ENCODE results near the gene IQGAP1.
A peak's percentile ranks its signal among the peaks of the same experiment; 100 is the strongest.
"Not testable (repeated sequence)": the region's sequence is repeated elsewhere in the genome, so short reads cannot be mapped to it uniquely, and the experiment has no call there.

Gene IQGAP1

GRCh38 chr15:90483637-90484036, 95.6 kb downstream of the IQGAP1 start:
- no peak for DNase-seq (ENCODE audit: low read depth in 2 of 2)

DNA sequence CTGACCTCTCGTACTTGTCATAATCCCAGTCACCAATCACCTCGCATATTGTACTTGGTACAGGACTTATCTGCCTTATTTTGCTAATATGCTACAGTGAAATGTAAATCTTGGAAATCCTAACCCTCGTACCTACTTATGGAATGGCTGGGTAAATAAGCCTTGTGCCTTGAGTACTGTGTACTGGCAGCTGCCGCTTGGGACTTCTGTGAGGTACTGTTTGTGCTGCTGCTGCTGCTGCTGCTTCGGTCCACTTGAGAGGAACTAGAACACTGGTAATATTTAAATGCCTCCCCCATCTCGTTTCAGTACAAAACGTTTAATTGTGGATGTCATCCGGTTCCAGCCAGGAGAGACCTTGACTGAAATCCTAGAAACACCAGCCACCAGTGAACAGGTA, 99.1 kb downstream of the IQGAP1 start:
- no peak for DNase-seq (ENCODE audit: low read depth in 2 of 2)

DNA sequence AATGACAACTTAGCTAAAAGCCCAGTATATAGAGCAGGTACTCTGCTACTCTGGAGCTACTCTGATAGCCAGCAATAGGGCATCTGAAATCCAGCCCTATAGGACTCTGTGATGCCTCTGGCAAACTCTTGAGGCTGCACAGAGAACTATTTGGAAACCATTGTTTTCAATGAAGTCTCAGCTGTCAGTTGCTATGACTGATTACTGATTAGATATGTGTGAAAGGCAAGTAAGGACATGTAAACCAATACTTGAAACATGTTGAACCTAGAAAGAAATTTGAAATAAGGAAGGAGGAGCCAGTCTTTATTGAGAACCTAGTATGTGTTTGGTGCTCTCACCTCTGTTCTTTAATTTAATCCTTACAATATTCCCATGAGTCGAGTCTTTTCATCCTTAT, 101.5 kb downstream of the IQGAP1 start:
- no peak for DNase-seq (ENCODE audit: low read depth in 2 of 2)

DNA sequence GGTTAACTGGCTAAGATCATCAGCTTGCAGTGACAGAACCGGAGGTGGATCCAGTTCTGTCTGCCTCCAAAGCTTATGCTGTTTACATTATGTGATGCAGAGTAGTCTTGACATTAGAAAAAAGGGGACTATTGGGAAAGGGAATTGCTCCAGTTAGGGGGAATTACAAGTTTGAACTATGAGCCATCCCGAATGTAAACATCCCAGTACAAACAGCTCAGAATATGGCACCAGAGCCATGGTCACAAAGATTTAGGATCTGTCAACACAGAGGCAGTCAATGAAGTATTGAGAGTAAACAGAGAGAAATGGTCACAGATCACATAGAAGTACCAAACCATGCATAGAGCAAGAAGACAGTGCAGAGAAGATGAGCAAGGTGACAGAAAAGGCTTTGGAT, 101.9 kb downstream of the IQGAP1 start:
- DNase-seq (ENCODE audit: low read depth in 2 of 2), result no peak

DNA sequence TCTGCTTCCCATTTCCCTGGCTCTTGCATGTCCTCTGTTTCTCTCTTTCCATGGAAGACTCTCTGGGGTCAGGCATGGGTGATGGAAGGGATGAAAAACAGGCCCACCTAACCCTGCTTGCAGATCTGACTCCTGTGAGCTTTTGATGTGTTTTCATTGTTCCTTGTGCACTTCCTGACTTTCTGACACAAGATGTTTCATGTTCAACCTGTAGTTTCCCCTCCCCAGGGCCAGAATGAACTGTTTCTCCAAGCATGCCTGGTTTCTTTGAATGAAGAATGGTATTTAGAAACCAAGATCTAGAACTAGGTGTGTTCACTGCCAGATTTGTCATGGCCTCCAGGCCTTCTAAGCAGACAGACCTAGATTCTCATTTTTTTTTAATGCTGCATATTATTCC, 105.6 kb downstream of the IQGAP1 start:
- DNase-seq (ENCODE audit: low read depth in 2 of 2), result no peak

GRCh38 chr15:90495067-90495466, 107.0 kb downstream of the IQGAP1 start:
- DNase-seq (ENCODE audit: low read depth in 2 of 2), result no peak

GRCh38 chr15:90496791-90497190, 108.7 kb downstream of the IQGAP1 start:
- no peak for DNase-seq (ENCODE audit: low read depth in 2 of 2)

- DNase-seq (ENCODE audit: low read depth in 2 of 2), result no peak
Measured at GRCh38 chr15:90497376-90497775, 109.3 kb downstream of the IQGAP1 start.

DNA sequence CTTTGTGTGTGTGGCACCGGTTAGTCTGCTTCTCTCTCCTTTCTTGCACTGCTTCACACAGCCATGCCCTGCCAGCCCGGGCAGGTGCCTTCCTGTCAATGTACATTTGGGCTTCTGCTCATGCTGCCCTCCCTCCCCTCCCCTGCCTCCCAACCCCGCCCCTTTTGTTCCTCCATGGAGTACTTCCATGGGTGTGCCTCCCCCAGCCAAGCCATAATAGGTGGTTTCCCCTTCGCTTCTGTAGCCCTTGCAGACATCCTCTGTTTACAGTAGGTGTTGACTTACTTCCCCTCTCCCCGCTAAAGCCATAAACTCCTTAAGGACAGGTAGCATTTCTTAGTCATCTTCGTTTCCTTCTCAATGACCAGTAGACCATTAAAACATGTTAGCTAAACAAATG, 109.9 kb downstream of the IQGAP1 start:
- DNase-seq (ENCODE audit: low read depth in 2 of 2), result no peak

GRCh38 chr15:90500171-90500570, 112.1 kb downstream of the IQGAP1 start:
- no peak for DNase-seq (ENCODE audit: low read depth in 2 of 2)

DNA sequence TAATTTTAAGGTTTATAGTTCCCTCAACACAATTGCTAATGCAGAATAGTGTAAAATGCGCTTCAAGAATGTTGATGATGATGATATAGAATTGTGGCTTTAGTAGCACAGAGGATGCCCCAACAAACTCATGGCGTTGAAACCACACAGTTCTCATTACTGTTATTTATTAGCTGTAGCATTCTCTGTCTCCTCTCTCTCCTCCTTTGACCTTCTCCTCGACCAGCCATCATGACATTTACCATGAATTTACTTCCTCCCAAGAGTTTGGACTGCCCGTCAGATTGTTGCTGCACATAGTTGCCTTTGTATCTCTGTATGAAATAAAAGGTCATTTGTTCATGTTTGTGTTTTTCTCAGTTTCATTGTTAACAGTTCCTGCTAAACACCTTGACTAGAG, 113.9 kb downstream of the IQGAP1 start:
- no peak for DNase-seq (ENCODE audit: low read depth in 2 of 2)

- not testable (repeated sequence) for DNase-seq (ENCODE audit: low read depth in 2 of 2)
Measured at GRCh38 chr15:90510781-90511180, 122.7 kb downstream of the IQGAP1 start.

DNA sequence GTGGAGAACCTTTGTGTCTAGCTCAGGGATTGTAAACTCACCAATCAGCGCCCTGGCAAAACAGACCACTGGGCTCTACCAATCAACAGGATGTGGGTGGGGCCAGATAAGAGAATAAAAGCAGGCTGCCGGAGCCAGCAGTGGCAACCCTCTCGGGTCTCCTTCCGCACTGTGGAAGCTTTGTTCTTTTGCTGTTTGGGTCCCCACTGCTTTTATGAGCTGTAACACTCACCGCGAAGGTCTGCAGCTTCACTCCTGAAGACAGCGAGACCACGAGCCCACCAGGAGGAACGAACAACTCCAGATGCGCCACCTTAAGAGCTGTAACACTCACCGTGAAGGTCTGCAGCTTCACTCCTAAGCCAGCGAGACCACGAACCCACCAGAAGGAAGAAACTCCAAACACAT, 123.2 kb downstream of the IQGAP1 start:
- DNase-seq (ENCODE audit: low read depth in 2 of 2), result not testable (repeated sequence)

DNA sequence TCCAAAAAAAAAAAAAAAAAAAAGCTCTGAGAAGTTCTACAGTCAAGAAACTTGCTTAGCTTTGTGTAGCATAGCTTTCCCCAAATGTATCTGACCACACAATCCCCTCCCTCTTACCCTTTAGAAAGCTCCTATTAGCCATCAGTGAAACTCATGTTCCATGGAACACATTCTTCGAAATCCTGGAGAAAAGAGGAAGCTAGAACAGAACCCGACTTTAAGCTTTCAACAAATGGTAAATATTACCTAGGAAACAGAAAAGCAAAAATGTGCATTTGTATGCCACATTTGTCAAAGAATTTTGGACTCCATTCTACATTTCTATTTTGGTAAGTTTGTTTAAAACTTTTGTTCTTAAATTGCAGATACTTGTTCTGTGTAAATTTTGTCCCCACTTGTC, 124.2 kb downstream of the IQGAP1 start:
- DNase-seq (ENCODE audit: low read depth in 2 of 2), result no peak

- DNase-seq (ENCODE audit: low read depth in 2 of 2), result no peak
Measured at GRCh38 chr15:90512981-90513380, 124.9 kb downstream of the IQGAP1 start.

DNA sequence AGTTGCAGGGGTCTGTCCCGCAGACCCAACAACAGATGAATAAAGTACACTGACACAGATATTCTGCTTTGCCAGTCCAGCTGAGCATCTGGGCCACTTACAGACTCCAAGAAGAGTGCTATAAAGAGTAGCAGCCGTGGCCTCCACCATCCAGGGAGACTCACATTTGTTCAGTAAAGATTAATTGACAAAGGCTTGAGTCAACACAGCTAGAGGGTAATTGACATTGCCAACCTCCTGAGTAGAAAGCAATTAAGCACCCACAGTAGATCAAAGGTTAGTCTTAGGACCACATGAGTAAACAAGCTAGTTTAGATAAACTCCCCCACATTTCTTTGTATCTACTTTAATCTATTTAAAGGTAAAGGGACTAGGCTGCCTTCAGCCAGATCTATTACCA, 125.4 kb downstream of the IQGAP1 start:
- no peak for DNase-seq (ENCODE audit: low read depth in 2 of 2)

DNA sequence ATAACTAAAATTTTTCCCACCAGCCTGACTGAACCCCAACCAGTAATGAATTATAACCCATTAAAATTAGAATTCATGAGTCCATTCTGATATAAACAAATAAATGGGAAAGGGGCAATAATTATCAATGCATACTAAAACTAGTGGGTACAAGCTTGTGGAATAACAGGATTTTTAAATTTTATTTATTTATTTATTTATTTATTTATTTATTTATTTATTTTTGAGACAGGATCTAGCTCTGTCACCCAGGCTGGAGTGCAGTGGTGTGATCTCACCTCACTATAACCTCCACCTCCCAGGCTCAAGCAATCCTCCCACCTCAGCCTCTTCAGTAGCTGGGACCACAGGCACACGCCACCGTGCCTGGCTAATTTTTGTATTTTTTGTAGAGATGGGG, 125.9 kb downstream of the IQGAP1 start:
- not testable (repeated sequence) for DNase-seq (ENCODE audit: low read depth in 2 of 2)

GRCh38 chr15:90519688-90520087, 131.6 kb downstream of the IQGAP1 start:
- no peak for DNase-seq (ENCODE audit: low read depth in 2 of 2)

DNA sequence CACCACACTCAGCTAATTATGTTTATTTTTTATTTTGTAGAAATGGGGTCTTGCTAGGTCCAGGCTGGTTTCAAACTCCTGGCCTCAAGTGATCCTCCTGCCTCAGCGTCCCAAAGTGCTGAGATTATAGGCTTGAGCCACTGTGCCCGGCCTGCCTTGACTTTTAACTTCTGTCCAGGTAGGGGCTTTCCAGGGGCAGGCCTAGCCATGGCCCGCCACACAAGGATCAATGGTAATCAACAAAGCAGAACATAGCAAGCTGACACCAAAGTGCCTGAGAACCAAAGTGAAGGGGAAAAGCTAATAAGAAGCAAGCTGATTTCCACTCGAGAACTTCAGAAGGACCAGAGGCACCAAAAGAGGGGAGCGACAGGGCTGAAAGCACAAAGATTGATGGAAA, 132.3 kb downstream of the IQGAP1 start:
- DNase-seq (ENCODE audit: low read depth in 2 of 2), result no peak

DNA sequence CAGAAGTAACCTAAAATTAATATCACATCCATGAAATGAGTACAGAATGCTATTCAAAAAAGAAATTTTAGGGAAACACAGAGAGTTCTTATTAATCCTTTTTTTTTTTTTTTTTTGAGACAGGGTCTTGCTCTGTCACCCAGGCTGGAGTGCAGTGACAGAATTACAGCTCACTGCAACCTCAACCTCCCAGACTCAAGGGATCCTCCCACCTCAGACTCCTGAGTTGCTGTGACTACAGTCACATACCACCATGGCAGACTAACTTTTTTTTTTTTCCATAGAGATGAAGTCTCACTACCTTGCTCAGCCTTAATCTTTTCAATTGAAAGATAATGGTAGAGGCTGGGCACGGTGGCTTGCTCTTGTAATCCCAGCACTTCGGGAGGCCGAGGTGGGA, 135.3 kb downstream of the IQGAP1 start:
- no peak for DNase-seq (ENCODE audit: low read depth in 2 of 2)

- DNase-seq (ENCODE audit: low read depth in 2 of 2), result not testable (repeated sequence)
Measured at GRCh38 chr15:90524018-90524803, 136.2 kb downstream of the IQGAP1 start.

GRCh38 chr15:90529011-90529370, 140.9 kb downstream of the IQGAP1 start:
- no peak for DNase-seq (ENCODE audit: low read depth in 2 of 2)

DNA sequence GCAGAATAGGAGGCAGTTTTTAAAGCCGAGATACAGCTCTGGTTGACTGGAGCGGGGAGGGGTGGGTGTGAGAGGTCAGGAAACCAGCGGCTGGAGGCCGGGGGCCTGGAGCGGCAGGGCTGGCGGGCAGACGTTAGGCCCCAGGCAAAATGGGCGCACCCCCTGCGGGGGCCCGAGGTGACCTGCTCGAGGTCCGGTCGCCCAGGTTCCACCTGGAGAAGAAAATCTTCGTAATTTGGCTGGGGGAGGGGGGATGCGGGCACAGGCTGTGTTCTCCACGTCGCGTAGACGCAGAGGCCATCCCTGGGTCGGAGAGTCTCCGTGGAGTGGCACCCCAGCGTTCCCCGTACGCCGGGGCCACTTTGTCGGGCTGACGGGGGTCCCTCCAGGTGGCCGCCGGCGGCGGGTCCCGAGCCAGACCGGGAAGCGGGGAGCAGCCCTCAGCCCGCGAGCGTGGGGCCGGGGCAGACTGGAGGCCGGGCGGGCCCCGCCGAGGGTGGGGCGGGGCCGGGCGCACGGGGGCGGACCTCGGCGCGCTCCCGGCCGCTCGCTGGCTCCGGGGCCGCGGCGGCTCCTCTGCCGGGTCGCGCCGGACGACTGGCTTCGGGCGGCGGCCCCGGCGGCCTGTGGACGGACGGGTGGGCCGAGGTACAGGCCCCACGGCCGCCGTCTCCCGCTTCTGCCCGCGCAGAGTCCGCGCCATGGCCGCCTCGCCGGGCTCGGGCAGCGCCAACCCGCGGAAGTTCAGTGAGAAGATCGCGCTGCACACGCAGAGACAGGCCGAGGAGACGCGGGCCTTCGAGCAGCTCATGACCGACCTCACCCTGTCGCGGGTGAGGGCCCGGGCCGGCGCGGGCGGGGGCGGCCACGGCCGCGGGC, 141.6 kb downstream of the IQGAP1 start, which contains the start of gene CRTC3:
Gene CRTC3, plus strand, starts transcription at position 553 of the 879 bp plus-strand sequence. Its CDS starts 149 bp downstream, at position 702.
- DNase-seq (ENCODE audit: low read depth in 2 of 2), result peak; percentile 34 to 36
